Naive thymus-derived CD8-positive, alpha-beta T cell (primary cell): ENCODE measurements around the gene C2CD2. TPM values are rescaled to one million over a fixed set of nuclear protein-coding genes. Genes with fewer than 3 reads are reported as not detected.

Experiments
- ATAC-seq, 2 donors: fragments of 150-1000 bp; cut with Tn5 transposase in 1 of 2; sonication (Bioruptor Pico), chemical (Tn5 transposase) in 1 of 2; 1 replicate in 1 of 2; 2 replicates in 1 of 2; pipeline ENCODE4 v1.10.0; 2021; ENCODE audit warnings: mild to moderate bottlenecking in 2 of 2, moderate library complexity in 2 of 2
- POLR2A ChIA-PET: fragments of 350-600 bp; sonication (Branson Sonifier 250); formaldehyde crosslinking; loops from one replicate; lab custom pipeline; 2021; ENCODE audit warnings: antibody characterized with exemption; lab: Charles Lee
- DNase-seq, 10 donors: peaks; one replicate each; pipeline versions ENCODE4 v3.0.0 to v3.0.0-alpha.2; 2020 to 2022
- H3K27ac Mint-ChIP-seq, 10 donors: one replicate each; pipeline ENCODE4 v1.8.0; 2020 to 2022; ENCODE audit warnings: mild to moderate bottlenecking in 10 of 10, mixed read lengths in 10 of 10, moderate library complexity in 4 of 10, inconsistent platforms in 1 of 10
- H3K27me3 Mint-ChIP-seq, 5 donors: one replicate each; pipeline ENCODE4 v1.8.0; 2021 to 2022; ENCODE audit warnings: mixed read lengths in 5 of 5
- H3K36me3 Mint-ChIP-seq, 3 donors: one replicate each; pipeline ENCODE4 v1.8.0; 2020 to 2022; ENCODE audit warnings: mixed read lengths in 3 of 3, mild to moderate bottlenecking in 2 of 3, inconsistent platforms in 1 of 3
- H3K4me1 Mint-ChIP-seq, 4 donors: one replicate each; pipeline ENCODE4 v1.8.0; 2021 to 2022; ENCODE audit warnings: mixed read lengths in 4 of 4
- H3K4me3 Mint-ChIP-seq, 10 donors: one replicate each; pipeline ENCODE4 v1.8.0; 2020 to 2022; ENCODE audit warnings: mild to moderate bottlenecking in 10 of 10, mixed read lengths in 10 of 10, moderate library complexity in 6 of 10, inconsistent platforms in 1 of 10
- H3K9me3 Mint-ChIP-seq, 9 donors: one replicate each; pipeline ENCODE4 v1.8.0; 2020 to 2022; ENCODE audit warnings: mixed read lengths in 9 of 9, mild to moderate bottlenecking in 3 of 9, inconsistent platforms in 1 of 9, moderate library complexity in 1 of 9
- polyA plus RNA-seq, 3 donors: library from polyadenylated mRNA; unstranded; fragments of 300-500 nt; fragmentation: Illumina TruSeq; gene quantifications; one replicate each; pipeline ENCODE4 v1.2.3, GENCODE V29; 2021
- total RNA-seq, 8 experiments: library from RNA in 2 of 8; stranded (reverse) in 2 of 8; gene quantifications; one replicate each; pipeline ENCODE4 v1.2.3 and lab custom pipeline; 2021 to 2026

The C2CD2 gene
- total and polyA plus RNA-seq, 5 experiments from 2014 or later = 2.4 to 14.6 (median 3.7) TPM

DNA sequence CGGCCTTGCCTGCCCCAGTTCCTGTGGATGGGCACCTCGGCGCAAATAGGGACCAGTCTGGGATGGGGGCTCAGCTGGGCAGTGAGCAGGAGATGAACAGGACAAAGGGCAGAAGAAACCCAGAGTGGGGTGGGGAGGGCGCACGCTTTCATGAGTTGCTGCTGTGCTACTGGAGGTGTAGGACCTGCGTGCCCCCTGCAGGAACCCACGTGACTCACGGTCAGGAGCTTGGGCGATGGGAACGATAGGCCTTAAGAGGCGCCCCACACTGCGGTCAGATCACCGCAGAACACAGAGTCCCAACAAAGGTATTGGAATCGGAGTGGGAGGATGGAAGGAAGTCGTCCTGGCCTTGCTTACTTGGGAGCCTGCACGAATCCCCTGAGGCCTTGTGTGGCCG is 91.8 kb downstream of the C2CD2 start:
- DNase-seq (no peak), ATAC-seq (no peak)
- no peaks in the 10 kb centered on the region for H3K9me3 Mint-ChIP-seq
- no peak overlapping the region for H3K27ac Mint-ChIP-seq
- peaks cover 22 to 29% (median 25%) of the 10 kb centered on the region in 4 donors for H3K4me1 Mint-ChIP-seq
- no peaks in the 10 kb centered on the region for H3K27me3 Mint-ChIP-seq
- peaks cover 0 to 21% (median 0%) of the 10 kb centered on the region in 3 donors for H3K36me3 Mint-ChIP-seq
- POLR2A ChIA-PET = no interaction called here
- no peak overlapping the region for H3K4me3 Mint-ChIP-seq

DNA sequence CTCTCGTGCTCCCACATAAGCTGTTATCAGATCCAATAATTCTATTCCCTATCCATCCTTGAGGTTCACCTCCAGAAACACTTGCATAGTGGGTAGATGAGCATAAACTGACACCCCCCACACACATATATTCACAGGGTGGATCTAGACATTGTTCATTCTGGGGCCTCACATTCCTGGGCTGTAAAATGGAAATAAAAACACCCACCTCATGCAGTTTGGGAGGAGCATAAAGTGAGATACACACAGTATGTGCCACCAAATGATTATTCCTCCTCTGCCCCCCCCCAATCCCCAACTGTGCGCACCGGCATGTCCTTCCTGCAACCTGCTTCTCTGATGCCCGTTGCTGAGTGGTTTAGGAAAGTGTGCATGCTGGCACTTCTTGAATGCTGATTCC is 92.6 kb downstream of the C2CD2 start:
- no peak overlapping the region for H3K27ac Mint-ChIP-seq
- H3K4me1 Mint-ChIP-seq = peaks cover 22 to 26% (median 25%) of the 10 kb centered on the region in 4 donors
- no peaks in the 10 kb centered on the region for H3K9me3 Mint-ChIP-seq
- POLR2A ChIA-PET = no interaction called here
- no peak overlapping the region for H3K4me3 Mint-ChIP-seq
- H3K27me3 Mint-ChIP-seq = no peaks in the 10 kb centered on the region
- no peak for ATAC-seq
- no peak for DNase-seq
- peaks cover 0 to 28% (median 0%) of the 10 kb centered on the region in 3 donors for H3K36me3 Mint-ChIP-seq

DNA sequence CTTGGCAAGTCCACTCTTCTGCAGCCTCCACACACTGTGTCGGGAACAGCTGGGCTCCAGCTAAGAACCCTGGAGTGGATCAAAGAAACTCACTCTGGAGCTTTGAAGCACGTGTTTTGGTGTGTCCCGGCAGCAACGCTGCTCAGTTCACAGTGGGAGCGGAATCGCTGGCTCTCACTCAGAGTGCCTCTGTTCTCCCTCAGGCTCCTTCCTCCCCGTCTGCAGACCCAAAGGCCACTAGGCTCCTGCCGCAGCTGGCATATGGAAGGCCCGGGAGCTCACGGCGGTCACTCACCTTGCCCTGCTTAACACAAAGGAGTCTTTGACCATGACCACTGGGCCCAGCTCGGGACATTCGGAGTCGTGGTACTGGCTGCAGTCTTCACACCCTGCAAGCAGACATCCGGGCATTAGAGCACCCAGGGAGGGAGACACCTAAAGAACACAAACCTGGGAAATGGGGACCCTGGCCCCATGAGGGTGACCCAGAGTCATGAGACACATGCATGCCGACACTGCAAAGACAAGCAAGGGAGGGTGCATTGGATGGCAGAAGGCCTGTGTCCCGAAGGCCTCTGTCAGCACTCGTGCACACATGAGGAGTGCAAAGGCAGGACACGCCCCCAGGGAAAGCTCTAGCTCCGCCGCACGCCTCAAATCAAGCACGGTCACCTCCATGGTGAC is 94.4 kb downstream of the C2CD2 start:
- Mint-ChIP-seq H3K27me3 (no peaks in the 10 kb centered on the region), H3K36me3 (peaks cover 0 to 34% (median 4%) of the 10 kb centered on the region in 3 donors), H3K9me3 (no peaks in the 10 kb centered on the region), H3K4me1 (peaks cover 8 to 14% (median 12%) of the 10 kb centered on the region in 4 donors), H3K4me3 (no peak overlapping the region), H3K27ac (no peak overlapping the region)
- no peak for DNase-seq
- ATAC-seq = no peak
- POLR2A ChIA-PET = no interaction called here

DNA sequence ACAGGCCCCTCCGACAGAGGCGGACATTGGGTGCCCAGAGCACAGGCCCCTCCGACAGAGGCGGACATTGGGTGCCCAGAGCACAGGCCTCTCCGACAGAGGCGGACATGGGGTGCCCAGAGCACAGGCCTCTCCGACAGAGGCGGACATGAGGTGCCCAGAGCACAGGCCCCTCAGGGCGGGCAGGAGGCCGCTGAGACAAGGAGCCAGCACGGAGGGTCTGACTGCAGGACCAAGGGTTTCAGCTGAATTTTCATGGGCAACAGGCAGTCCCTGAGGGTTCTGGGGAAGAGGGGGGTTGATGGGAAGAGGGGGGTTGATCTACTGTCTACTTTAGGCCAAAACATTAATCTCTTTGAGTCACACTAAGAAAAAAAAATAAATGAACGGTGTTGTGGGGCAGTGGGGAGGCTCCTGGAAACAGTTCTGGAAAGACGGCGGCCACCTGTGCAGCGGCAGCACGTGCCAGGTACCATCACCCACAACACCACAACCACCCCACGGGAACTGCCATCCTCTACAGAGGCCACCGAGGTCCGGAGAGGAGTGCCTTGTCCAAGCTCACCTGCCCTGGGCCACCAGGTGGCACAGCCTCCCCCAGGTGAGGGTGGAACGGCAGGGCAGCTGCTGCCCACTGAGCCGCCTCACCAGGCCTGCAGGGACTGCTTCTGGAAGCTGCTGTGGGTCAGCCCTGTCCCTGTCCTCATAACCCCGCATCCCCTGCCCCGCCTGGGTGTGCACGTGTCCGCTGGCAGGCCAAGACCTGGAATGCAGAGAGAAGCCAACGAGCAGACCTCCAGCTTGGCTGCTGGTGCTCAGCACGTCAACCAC is 95.1 kb downstream of the C2CD2 start:
- peak overlapping the region in 1 of 10 donors; percentile 18 for H3K27ac Mint-ChIP-seq
- peaks cover 6 to 14% (median 10%) of the 10 kb centered on the region in 4 donors for H3K4me1 Mint-ChIP-seq
- no peak overlapping the region for H3K4me3 Mint-ChIP-seq
- peaks cover 0 to 41% (median 8%) of the 10 kb centered on the region in 3 donors for H3K36me3 Mint-ChIP-seq
- POLR2A ChIA-PET = no interaction called here
- no peaks in the 10 kb centered on the region for H3K27me3 Mint-ChIP-seq
- no peak for DNase-seq
- ATAC-seq = no peak
- H3K9me3 Mint-ChIP-seq = no peaks in the 10 kb centered on the region

DNA sequence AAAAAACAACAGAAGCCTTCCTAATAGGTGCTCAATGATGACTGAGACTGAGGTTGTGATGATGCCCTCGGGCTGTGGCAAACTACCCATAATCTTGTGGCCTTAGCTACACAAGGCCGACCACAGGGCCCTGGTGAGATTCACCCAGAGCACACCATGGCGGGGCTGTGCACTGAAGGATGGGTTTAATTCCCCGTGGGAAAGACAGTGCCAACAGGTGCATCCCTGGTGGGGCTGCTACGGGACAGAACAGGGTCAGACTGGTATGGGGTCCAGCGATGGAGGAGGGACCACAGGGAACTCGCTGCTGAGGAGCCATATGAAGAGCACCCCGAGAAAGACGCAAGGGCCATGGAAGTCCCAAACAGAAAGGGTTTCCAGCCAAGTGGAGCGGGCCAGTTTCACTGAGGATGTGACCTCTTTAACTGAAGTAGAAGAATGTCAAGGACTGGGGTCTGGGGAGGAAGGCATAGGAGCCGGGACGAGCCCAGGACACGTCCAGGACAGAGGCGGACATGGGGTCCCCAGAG is 96.0 kb downstream of the C2CD2 start:
- Mint-ChIP-seq H3K4me3 (no peak overlapping the region), H3K27ac (peak overlapping the region in 2 of 10 donors; percentile 28 to 72), H3K27me3 (no peaks in the 10 kb centered on the region), H3K36me3 (peaks cover 0 to 50% (median 8%) of the 10 kb centered on the region in 3 donors), H3K9me3 (no peaks in the 10 kb centered on the region), H3K4me1 (peaks cover 0 to 10% (median 4%) of the 10 kb centered on the region in 4 donors)
- no peak for DNase-seq
- POLR2A ChIA-PET = no interaction called here
- ATAC-seq = no peak

DNA sequence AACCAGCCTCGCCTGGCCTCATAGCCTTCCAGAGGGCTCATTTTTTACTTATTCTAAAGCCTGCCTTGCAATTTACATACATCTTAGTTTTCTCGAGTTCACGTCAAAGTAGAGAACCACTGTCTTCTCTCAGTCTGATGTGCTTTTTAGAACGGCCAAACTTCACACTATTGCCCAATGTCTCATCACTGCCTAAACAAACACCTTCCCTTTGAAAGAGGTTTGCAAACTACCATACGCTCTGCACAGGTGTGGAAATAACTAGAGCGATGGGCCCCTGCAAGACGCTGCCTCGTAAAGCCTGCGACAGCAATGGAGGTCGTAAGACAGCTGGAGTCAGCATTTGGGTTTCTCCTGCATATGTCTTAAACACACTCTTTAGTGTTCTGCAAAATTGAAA is 97.2 kb downstream of the C2CD2 start:
- H3K27me3 Mint-ChIP-seq = no peaks in the 10 kb centered on the region
- DNase-seq (no peak), ATAC-seq (no peak)
- POLR2A ChIA-PET = no interaction called here
- H3K4me3 Mint-ChIP-seq = no peak overlapping the region
- peak overlapping the region in 1 of 10 donors; percentile 66 for H3K27ac Mint-ChIP-seq
- peaks cover 0 to 60% (median 8%) of the 10 kb centered on the region in 3 donors for H3K36me3 Mint-ChIP-seq
- H3K4me1 Mint-ChIP-seq = peaks cover 0 to 8% (median 1%) of the 10 kb centered on the region in 4 donors
- H3K9me3 Mint-ChIP-seq = no peaks in the 10 kb centered on the region

DNA sequence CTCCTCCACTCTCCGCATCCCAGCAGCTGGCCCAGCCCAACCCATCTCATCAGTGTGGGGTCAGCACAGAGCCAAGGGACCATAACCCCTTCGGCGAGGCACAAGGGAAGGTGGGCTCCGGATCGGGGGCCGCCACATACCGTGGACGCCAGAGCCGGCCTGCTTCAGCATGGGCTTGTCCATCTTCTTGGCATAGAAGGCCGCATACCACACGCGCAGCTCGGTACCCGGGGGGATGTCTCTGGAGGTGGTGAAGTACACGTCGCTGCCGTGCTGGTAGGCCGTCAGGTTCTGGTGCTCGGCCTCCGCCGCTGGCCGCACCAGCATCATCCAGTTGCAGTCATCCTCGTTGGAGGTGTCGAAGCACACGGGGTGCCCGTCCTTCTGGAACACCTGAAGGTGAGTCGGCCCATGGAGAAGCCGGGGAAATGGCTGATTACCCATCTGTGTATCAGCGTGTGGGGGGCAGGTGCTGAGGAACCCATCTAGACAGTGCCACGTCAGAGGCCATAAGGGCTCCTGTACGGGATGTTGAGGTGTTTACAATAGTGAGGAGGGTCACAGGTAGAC is 99.3 kb downstream of the C2CD2 start:
- ATAC-seq (no peak), DNase-seq (no peak)
- no peaks in the 10 kb centered on the region for H3K27me3 Mint-ChIP-seq
- H3K27ac Mint-ChIP-seq = peak overlapping the region in 3 of 10 donors; percentile 19 to 75 (median 47)
- no peak overlapping the region for H3K4me3 Mint-ChIP-seq
- peaks cover 0 to 67% (median 8%) of the 10 kb centered on the region in 3 donors for H3K36me3 Mint-ChIP-seq
- H3K9me3 Mint-ChIP-seq = no peaks in the 10 kb centered on the region
- peaks cover 0 to 5% (median 0%) of the 10 kb centered on the region in 4 donors for H3K4me1 Mint-ChIP-seq
- POLR2A ChIA-PET = interaction anchor here (0.7 kb wide), 1 partner anchor 41 kb away, joined by 3 read pairs; no protein-coding TSS in a partner anchor

DNA sequence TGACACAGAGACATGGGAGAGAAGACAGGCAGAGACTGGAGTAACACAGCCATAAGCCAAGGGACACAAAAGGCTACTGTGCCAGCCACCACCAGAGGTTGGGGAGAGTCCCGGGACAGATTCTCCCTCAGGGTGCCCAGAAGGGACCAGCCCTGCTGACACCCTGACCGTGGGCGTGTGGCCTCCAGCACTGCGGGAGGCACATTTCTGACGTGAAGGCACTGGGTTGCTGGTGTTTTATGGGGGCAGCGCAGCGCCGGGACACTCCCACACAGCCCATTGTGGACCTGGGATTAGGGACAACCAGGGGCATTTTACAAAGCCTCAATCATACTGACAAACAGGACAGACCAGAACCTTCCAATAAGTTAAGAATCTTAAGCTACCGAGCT is 100.9 kb downstream of the C2CD2 start:
- Mint-ChIP-seq H3K27me3 (no peaks in the 10 kb centered on the region), H3K4me3 (no peak overlapping the region), H3K27ac (no peak overlapping the region), H3K36me3 (peaks cover 0 to 74% (median 8%) of the 10 kb centered on the region in 3 donors), H3K4me1 (peaks cover 0 to 4% (median 0%) of the 10 kb centered on the region in 4 donors), H3K9me3 (no peaks in the 10 kb centered on the region)
- POLR2A ChIA-PET = no interaction called here
- DNase-seq = no peak
- ATAC-seq = no peak

DNA sequence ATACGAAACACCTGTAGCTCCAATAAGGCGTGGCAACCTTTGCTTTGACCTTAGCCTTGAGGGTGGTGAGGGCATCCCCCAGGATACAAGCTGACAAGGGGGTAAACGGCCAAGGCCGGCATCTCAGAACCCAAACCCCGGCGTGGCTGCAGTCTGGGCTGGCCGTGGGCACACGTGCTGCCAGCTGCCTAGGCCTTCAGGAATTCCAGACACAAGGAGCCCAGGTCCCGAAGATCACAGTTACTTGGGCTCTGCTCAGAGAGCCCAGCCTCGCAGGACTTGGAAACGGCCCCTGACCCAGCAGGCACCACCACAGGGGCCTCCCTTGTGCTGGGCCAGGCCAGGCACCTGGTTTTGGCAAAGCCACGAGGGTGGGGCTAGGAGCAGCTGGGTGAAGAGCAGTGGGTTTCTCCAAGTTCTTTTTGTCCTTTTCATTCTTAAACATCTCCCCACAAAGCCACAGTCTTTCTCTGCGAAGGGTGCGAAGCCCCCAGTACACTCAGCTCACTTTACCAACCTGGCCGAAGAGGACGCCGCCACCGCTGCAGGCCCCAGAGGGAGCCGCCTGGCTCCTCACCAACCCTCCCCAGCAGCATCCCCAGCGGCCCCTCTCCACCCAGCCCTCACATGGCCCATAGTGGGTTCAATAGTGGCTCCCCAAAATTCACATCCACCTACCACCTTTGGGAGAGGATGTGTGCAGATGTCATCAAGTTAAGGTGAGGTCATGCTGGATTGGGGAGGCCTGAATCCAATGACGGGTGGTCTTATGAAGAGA is 101.5 kb downstream of the C2CD2 start:
- Mint-ChIP-seq H3K36me3 (peaks cover 0 to 70% (median 8%) of the 10 kb centered on the region in 3 donors), H3K4me3 (no peak overlapping the region), H3K27me3 (no peaks in the 10 kb centered on the region), H3K4me1 (peaks cover 0 to 3% (median 0%) of the 10 kb centered on the region in 4 donors), H3K9me3 (no peaks in the 10 kb centered on the region), H3K27ac (no peak overlapping the region)
- ATAC-seq (no peak), DNase-seq (no peak)
- POLR2A ChIA-PET = no interaction called here

DNA sequence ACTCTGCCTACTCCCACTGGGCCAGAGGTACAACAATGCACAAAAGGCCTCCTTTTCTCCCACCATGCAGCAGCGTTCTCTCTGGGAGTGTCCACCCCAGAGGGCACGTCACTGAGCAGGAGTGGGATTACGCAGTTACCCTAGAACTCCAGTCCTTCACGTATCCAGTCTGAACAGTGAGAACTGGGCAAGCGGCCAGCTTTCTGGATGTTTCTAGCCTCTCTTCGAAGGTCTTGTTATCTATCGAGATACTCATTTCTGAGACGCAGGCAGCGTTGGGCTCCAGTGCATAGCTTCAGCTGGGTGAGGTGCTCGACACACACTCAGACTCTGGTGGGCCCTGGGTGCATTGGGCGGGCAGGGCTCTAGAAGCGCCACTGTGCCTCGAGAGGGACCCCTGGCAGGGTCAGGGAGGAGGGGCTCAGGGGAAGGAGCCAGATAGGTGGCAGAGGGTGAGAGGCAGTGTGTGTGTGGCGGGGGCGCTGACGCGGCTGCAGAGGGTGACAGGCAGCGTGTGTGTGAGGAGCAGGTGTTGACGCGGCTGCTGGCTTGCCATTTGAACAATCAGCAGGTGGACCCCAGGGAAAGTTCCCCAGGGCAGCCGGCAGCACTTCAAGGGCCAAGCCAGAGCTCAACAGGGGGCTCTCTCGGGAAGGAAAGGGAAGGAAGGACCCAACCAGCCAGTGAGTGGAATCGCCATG is 102.6 kb downstream of the C2CD2 start:
- peaks cover 0 to 69% (median 13%) of the 10 kb centered on the region in 3 donors for H3K36me3 Mint-ChIP-seq

DNA sequence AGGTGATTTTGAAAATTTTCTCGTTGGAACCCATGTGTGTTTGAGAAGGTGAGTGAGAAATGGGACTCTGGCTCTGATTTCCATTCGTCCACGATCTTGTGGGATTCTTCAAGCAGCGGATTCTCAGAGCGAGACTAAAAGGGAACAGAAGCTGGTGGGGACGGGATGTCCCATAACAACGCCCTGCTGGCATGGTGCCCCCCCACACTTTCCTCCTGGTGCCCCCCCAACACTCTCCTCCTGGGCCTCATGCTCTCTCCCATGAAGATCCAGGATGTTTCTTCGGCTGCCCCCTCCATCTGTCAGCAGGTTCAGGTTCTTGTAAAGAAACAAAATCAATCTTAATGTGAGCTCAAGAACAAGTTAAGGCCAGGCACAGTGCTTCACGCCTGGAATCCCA is 103.7 kb downstream of the C2CD2 start:
- Mint-ChIP-seq H3K27ac (no peak overlapping the region), H3K4me1 (peaks cover 0 to 3% (median under 1%) of the 10 kb centered on the region in 4 donors), H3K36me3 (peaks cover 0 to 70% (median 13%) of the 10 kb centered on the region in 3 donors), H3K9me3 (no peaks in the 10 kb centered on the region), H3K27me3 (no peaks in the 10 kb centered on the region), H3K4me3 (no peak overlapping the region)
- ATAC-seq (no peak), DNase-seq (no peak)
- POLR2A ChIA-PET = no interaction called here

More for the DNA sequence above, 102.6 kb downstream of the C2CD2 start:
- ATAC-seq (no peak), DNase-seq (no peak)
- Mint-ChIP-seq H3K4me3 (no peak overlapping the region), H3K27me3 (no peaks in the 10 kb centered on the region), H3K9me3 (no peaks in the 10 kb centered on the region), H3K4me1 (peaks cover 0 to 3% (median 0%) of the 10 kb centered on the region in 4 donors), H3K27ac (peak overlapping the region in 2 of 10 donors; percentile 28 to 79)
- POLR2A ChIA-PET = no interaction called here
